Measurements from ENCODE around the gene NTNG2.

DNA sequence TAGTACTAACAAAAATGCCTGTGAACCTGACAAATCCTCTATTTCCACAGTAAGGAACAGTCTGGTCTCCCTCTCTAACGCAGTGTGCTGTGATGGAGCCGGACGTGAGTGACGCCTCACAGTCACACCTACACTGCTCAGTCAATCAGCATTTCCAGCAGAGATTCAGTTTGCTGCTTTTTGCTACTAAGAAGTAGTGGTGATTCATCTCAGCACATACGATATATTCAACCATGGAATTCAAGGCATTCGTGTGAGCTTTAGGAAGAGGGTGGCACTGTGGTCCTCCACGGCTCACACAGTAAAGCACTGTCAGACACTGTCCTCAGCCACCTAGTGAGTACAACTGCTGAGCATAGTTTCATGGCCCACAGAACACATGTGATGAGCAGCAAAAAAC, 122.0 kb downstream of the NTNG2 start:
- TF ChIP-seq CSRNP3 (CRISPR knock-in tag; IDR thresholded peaks at IDR 0.05): no peak
- TF ChIP-seq TCF4 (CRISPR knock-in tag; IDR thresholded peaks at IDR 0.05; ENCODE audit: borderline replicate concordance): no peak
- no peak for TF ChIP-seq ZNF70 (CRISPR knock-in tag; IDR thresholded peaks at IDR 0.05)
- TF ChIP-seq, protein P1, sequence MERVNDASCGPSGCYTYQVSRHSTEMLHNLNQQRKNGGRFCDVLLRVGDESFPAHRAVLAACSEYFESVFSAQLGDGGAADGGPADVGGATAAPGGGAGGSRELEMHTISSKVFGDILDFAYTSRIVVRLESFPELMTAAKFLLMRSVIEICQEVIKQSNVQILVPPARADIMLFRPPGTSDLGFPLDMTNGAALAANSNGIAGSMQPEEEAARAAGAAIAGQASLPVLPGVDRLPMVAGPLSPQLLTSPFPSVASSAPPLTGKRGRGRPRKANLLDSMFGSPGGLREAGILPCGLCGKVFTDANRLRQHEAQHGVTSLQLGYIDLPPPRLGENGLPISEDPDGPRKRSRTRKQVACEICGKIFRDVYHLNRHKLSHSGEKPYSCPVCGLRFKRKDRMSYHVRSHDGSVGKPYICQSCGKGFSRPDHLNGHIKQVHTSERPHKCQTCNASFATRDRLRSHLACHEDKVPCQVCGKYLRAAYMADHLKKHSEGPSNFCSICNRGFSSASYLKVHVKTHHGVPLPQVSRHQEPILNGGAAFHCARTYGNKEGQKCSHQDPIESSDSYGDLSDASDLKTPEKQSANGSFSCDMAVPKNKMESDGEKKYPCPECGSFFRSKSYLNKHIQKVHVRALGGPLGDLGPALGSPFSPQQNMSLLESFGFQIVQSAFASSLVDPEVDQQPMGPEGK (CRISPR knock-in tag; IDR thresholded peaks at IDR 0.05; ENCODE audit: borderline replicate concordance): no peak
- TF ChIP-seq ZFP30 (CRISPR knock-in tag; IDR thresholded peaks at IDR 0.05): no peak
- no peak for TF ChIP-seq RARB (CRISPR knock-in tag; IDR thresholded peaks at IDR 0.05)
- no peak for TF ChIP-seq PPARA (CRISPR knock-in tag; IDR thresholded peaks at IDR 0.05; ENCODE audit: borderline replicate concordance)
- TF ChIP-seq ZNF8 (CRISPR knock-in tag; IDR thresholded peaks at IDR 0.05): no peak
- no peak for TF ChIP-seq ESRRG (CRISPR knock-in tag; IDR thresholded peaks at IDR 0.05)
- no peak for TF ChIP-seq CSDC2 (CRISPR knock-in tag; IDR thresholded peaks at IDR 0.05)
- TF ChIP-seq, protein P2, sequence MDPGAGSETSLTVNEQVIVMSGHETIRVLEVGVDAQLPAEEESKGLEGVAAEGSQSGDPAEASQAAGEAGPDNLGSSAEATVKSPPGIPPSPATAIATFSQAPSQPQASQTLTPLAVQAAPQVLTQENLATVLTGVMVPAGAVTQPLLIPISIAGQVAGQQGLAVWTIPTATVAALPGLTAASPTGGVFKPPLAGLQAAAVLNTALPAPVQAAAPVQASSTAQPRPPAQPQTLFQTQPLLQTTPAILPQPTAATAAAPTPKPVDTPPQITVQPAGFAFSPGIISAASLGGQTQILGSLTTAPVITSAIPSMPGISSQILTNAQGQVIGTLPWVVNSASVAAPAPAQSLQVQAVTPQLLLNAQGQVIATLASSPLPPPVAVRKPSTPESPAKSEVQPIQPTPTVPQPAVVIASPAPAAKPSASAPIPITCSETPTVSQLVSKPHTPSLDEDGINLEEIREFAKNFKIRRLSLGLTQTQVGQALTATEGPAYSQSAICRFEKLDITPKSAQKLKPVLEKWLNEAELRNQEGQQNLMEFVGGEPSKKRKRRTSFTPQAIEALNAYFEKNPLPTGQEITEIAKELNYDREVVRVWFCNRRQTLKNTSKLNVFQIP (CRISPR knock-in tag; IDR thresholded peaks at IDR 0.05; ENCODE audit: borderline replicate concordance, low read depth): no peak
